ENCODE results near the gene RASAL1. TPM values are rescaled to one million over a fixed set of nuclear protein-coding genes. Genes with fewer than 3 reads are reported as not detected.

RASAL1 gene
- total RNA-seq, 1 experiment from 2014 or later: 16.0 TPM

GRCh38 chr12:113069751-113070116 is 65.8 kb downstream of the RASAL1 start:
- Histone ChIP-seq H3K4me1 (ENCODE audit: control insufficient read depth in 1 of 2, insufficient read depth in 2 of 2, low read length in 2 of 2) (no peaks in the 10 kb centered on the region), H3K9me3 (ENCODE audit: control insufficient read depth in 1 of 2, insufficient read depth in 1 of 2, low read depth in 1 of 2, low read length in 2 of 2) (no peaks in the 10 kb centered on the region), H2AFZ (ENCODE audit: low read depth, low read length, poor library complexity, severe bottlenecking) (no peak overlapping the region), H3K9me2 (ENCODE audit: insufficient read depth) (no peaks in the 10 kb centered on the region), H3K27me3 (ENCODE audit: insufficient read depth, low read length) (no peaks in the 10 kb centered on the region), H3K4me3 (replicated peaks in 1 of 2; ENCODE audit: low read depth in 1 of 2, low read length in 2 of 2) (no peak overlapping the region), H3K27ac (ENCODE audit: low read depth, low read length) (no peak overlapping the region), H3K79me2 (ENCODE audit: insufficient read depth, low read length) (no peaks in the 10 kb centered on the region), H3K4me2 (ENCODE audit: low read length) (no peak overlapping the region), H3K36me3 (ENCODE audit: control insufficient read depth in 1 of 2, insufficient read depth in 2 of 2, low read length in 2 of 2) (no peaks in the 10 kb centered on the region), H4K20me1 (ENCODE audit: insufficient read depth) (no peaks in the 10 kb centered on the region), H3K9ac (ENCODE audit: low read length) (no peak overlapping the region)
- intact Hi-C loops (cut with micrococcal nuclease): no loop called here
- no peak for TF ChIP-seq CBX3 (IDR thresholded peaks at IDR 0.05; ENCODE audit: low read depth)
- no peak for TF ChIP-seq ZNF274 (IDR thresholded peaks at IDR 0.05; ENCODE audit: low read depth, low read length)
- no peak for TF ChIP-seq SIN3A (IDR thresholded peaks at IDR 0.05; ENCODE audit: low read depth)
- no peak for TF ChIP-seq EGR1 (IDR thresholded peaks at IDR 0.05; ENCODE audit: low read depth)
- no peak for TF ChIP-seq JUND (IDR thresholded peaks at IDR 0.05)
- no peak for TF ChIP-seq FOSL1 (IDR thresholded peaks at IDR 0.05; ENCODE audit: low read depth)
- TF ChIP-seq YY1 (IDR thresholded peaks at IDR 0.05; ENCODE audit: extremely low read depth, insufficient replicate concordance, low read depth, low read length): no peak
- no peak for TF ChIP-seq EZH2 (IDR thresholded peaks at IDR 0.05)
- no peak for TF ChIP-seq SP1 (IDR thresholded peaks at IDR 0.05; ENCODE audit: low read depth)
- no peak for TF ChIP-seq CEBPB (IDR thresholded peaks at IDR 0.05; ENCODE audit: low read depth)
- TF ChIP-seq ZFX (IDR thresholded peaks at IDR 0.05): no peak
- TF ChIP-seq SRF (IDR thresholded peaks at IDR 0.05; ENCODE audit: low read depth): no peak
- CTCF ChIA-PET: no interaction called here
- no TSS peak for BruUV-seq (replicated peaks)
- RAD21 ChIA-PET (ENCODE audit: low non-redundant PET in 1 of 2, low total read pairs in 2 of 2, uncharacterized antibody in 2 of 2, unreplicated experiment in 2 of 2): no interaction called here
- ATAC-seq (no peak), DNase-seq (ENCODE audit: low read depth, low spot score) (no peak)
- POLR2A ChIA-PET: no interaction called here

DNA sequence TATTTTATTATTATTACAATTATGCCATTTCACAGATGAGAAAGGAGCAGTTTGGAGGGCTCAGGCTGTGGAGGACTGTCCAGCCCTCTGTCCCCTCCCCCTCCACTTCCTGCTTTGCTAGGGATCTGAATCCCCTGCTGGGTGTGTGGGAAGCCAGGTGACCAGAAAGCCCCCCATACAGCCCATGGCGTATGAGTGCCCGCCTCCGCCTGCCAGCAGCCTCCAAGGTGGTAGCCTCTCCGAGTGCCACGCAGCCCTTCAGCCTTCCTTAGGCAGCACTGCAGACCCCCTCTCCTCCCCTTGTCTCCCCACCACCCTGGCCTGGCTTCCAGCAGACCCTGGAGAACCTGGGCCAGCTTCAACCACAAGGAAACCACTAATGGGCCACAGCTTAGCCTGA is 66.4 kb downstream of the RASAL1 start:
- POLR2A ChIA-PET: no interaction called here
- ATAC-seq (no peak), DNase-seq (ENCODE audit: low read depth, low spot score) (no peak)
- no peaks in the 10 kb centered on the region for H3K9me2 ChIP-seq (ENCODE audit: insufficient read depth)
- intact Hi-C loops (cut with micrococcal nuclease): no loop called here
- no peak for TF ChIP-seq FOSL1 (IDR thresholded peaks at IDR 0.05; ENCODE audit: low read depth)
- TF ChIP-seq CEBPB (IDR thresholded peaks at IDR 0.05; ENCODE audit: low read depth): no peak
- no peak for TF ChIP-seq CBX3 (IDR thresholded peaks at IDR 0.05; ENCODE audit: low read depth)
- TF ChIP-seq ZFX (IDR thresholded peaks at IDR 0.05): no peak
- TF ChIP-seq SRF (IDR thresholded peaks at IDR 0.05; ENCODE audit: low read depth): no peak
- TF ChIP-seq YY1 (IDR thresholded peaks at IDR 0.05; ENCODE audit: extremely low read depth, insufficient replicate concordance, low read depth, low read length): no peak
- TF ChIP-seq POLR2AphosphoS5 (IDR thresholded peaks at IDR 0.05; ENCODE audit: low read depth, low read length): no peak
- H3K9ac ChIP-seq (ENCODE audit: low read length): no peak overlapping the region
- no peak overlapping the region for H2AFZ ChIP-seq (ENCODE audit: low read depth, low read length, poor library complexity, severe bottlenecking)
- no peaks in the 10 kb centered on the region for H4K20me1 ChIP-seq (ENCODE audit: insufficient read depth)
- no peaks in the 10 kb centered on the region for H3K4me1 ChIP-seq (ENCODE audit: control insufficient read depth in 1 of 2, insufficient read depth in 2 of 2, low read length in 2 of 2)
- CTCF ChIA-PET: no interaction called here
- H3K36me3 ChIP-seq (ENCODE audit: control insufficient read depth in 1 of 2, insufficient read depth in 2 of 2, low read length in 2 of 2): no peaks in the 10 kb centered on the region
- RAD21 ChIA-PET (ENCODE audit: low non-redundant PET in 1 of 2, low total read pairs in 2 of 2, uncharacterized antibody in 2 of 2, unreplicated experiment in 2 of 2): no interaction called here
- BruUV-seq (replicated peaks): no TSS peak
- no peak overlapping the region for H3K4me2 ChIP-seq (ENCODE audit: low read length)
- H3K27ac ChIP-seq (ENCODE audit: low read depth, low read length): no peak overlapping the region
- no peaks in the 10 kb centered on the region for H3K9me3 ChIP-seq (ENCODE audit: control insufficient read depth in 1 of 2, insufficient read depth in 1 of 2, low read depth in 1 of 2, low read length in 2 of 2)
- no peaks in the 10 kb centered on the region for H3K79me2 ChIP-seq (ENCODE audit: insufficient read depth, low read length)
- H3K27me3 ChIP-seq (ENCODE audit: insufficient read depth, low read length): no peaks in the 10 kb centered on the region
- H3K4me3 ChIP-seq (replicated peaks in 1 of 2; ENCODE audit: low read depth in 1 of 2, low read length in 2 of 2): no peak overlapping the region
